GM18519 (cell line): ENCODE results near the gene DMTF1.

ENCODE experiments used
- ATAC-seq: cut with Tn5 transposase; IDR thresholded peaks from one replicate; pipeline ENCODE4 v1.9.1; 2021; ENCODE audit warnings: mild to moderate bottlenecking, moderate library complexity; ENCODE audit not compliant: unreplicated experiment, low FRiP score

The DMTF1 gene

GRCh38 chr7:87144173-87144657 lies 8.0 kb upstream of the DMTF1 start:
- ATAC-seq: peak; percentile 98

- no peak for ATAC-seq
These were observed 5.4 kb upstream of the DMTF1 start for GRCh38 chr7:87146740-87147386.

GRCh38 chr7:87147500-87147899 lies 4.8 kb upstream of the DMTF1 start:
- no peak for ATAC-seq

GRCh38 chr7:87148332-87148955 lies 3.8 kb upstream of the DMTF1 start:
- no peak for ATAC-seq

- ATAC-seq: no peak
These were observed 1.1 kb upstream of the DMTF1 start for GRCh38 chr7:87151002-87151728.

- peak; percentile 5 for ATAC-seq
These were observed 533 bp upstream of the DMTF1 start for GRCh38 chr7:87151729-87152111.

- peak; percentile 12 for ATAC-seq
These were observed 816 bp downstream of the DMTF1 start for GRCh38 chr7:87152897-87153641.

- ATAC-seq: no peak
These were observed 1.9 kb downstream of the DMTF1 start for GRCh38 chr7:87154166-87154565.

- no peak for ATAC-seq
These were observed 2.3 kb downstream of the DMTF1 start for GRCh38 chr7:87154569-87154968.

GRCh38 chr7:87155788-87156187 lies 3.5 kb downstream of the DMTF1 start:
- no peak for ATAC-seq

GRCh38 chr7:87156709-87157108 lies 4.5 kb downstream of the DMTF1 start:
- ATAC-seq: no peak

GRCh38 chr7:87159538-87159937 lies 7.3 kb downstream of the DMTF1 start:
- ATAC-seq: peak; percentile 89

GRCh38 chr7:87164433-87164832 lies 12.2 kb downstream of the DMTF1 start:
- ATAC-seq: no peak

- no peak for ATAC-seq
These were observed 18.6 kb downstream of the DMTF1 start for GRCh38 chr7:87170828-87171227.

GRCh38 chr7:87171282-87171934 lies 19.2 kb downstream of the DMTF1 start:
- no peak for ATAC-seq

GRCh38 chr7:87173471-87173870 lies 21.2 kb downstream of the DMTF1 start:
- no peak for ATAC-seq

GRCh38 chr7:87178320-87178719 lies 26.1 kb downstream of the DMTF1 start:
- ATAC-seq: no peak

GRCh38 chr7:87179180-87179579 lies 26.9 kb downstream of the DMTF1 start:
- no peak for ATAC-seq

GRCh38 chr7:87187120-87187519 lies 34.9 kb downstream of the DMTF1 start:
- ATAC-seq: no peak

GRCh38 chr7:87188930-87189329 lies 36.7 kb downstream of the DMTF1 start:
- ATAC-seq: peak; percentile 43
